Stromal cell of bone marrow (primary cell): ENCODE measurements around the gene PARVB.

Source experiments
- DNase-seq: peaks from one replicate; pipeline ENCODE4 v3.0.0-alpha.2; 2012; ENCODE audit warnings: low read depth

PARVB gene

DNA sequence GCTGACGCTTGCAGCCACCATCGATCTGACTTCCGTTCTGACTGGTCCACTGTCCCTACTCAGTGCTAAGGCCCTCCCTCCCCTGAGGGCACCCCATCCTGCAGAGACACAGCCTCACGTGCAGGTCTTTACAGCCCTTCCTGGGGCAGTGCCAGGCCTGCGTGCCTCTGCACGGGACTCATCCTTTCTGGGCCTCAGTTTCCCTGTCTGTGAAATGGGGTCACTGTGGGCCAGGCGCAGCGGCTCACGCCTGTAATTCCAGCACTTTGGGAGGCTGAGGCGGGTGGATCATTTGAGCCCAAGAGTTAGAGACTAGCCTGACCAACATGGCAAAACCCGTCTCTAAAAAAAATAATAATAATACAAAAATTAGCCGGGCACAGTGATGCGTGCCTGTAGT is 138.9 kb downstream of the PARVB start:
- DNase-seq = no peak

DNA sequence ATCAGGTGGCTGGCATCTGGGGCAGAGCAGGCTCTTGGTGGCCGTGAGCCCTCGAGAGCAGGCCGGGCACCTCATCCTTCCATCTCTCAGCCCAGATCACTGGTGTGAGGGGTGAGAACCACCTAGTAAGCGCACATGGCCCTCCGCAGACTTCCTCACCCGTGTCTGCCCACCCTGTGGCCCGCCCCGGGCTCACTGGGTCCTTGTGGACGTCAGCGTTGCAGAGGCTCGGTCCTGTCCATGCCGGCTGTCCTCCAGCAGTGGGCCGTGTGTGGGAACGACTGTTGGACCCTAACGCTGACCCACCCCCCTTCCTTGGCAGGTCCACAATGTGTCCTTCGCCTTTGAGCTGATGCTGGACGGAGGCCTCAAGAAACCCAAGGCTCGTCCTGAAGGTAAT is 139.4 kb downstream of the PARVB start:
- no peak for DNase-seq

DNA sequence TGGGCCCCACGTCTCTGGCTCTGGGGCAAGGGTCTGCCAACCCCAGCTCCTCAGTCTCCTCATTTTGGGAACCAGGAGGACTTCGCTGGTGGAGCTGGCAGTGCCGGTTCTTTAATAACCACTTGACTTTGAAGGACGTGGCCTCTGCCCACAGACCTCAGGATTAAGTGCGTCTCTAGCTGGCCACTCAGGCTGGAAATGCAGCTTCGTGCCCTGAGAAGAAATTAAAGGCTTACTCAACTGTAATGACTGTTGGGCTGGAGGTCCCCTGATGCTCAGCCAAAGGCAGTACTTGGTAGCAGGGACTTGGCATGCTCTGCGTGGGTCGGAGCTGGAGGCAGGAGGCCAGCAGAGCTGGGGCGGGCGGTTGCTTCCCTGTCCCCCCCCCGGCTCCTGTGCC is 139.9 kb downstream of the PARVB start:
- no peak for DNase-seq

DNA sequence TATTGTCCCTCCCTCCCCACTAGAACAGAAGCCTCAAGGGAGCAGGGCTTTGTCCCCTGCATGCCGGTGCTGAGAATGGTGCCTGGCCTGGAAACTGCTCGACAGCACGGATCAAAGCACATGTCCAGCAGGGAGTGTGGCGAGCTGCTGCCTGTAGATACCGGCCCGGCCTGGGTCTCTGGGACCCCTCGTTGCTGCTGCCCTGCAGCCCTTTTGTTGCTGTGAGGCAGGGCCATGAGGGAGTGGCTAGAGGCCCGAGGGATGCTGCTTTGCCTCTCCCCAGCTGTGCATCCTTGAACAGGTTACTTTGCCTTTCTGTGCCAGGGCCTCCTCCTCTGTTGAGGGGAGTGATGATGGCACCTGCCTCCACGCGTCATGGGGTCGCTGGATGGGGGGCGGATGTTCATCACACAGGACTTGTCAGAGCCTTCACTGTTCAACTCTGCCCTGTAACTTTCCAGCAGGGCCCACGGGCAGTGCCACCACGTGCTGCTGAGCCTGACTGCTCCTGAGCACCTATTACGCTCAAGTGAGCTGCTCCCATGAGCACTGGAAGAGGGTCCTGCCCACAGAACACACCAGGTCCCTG is 141.3 kb downstream of the PARVB start:
- no peak for DNase-seq

DNA sequence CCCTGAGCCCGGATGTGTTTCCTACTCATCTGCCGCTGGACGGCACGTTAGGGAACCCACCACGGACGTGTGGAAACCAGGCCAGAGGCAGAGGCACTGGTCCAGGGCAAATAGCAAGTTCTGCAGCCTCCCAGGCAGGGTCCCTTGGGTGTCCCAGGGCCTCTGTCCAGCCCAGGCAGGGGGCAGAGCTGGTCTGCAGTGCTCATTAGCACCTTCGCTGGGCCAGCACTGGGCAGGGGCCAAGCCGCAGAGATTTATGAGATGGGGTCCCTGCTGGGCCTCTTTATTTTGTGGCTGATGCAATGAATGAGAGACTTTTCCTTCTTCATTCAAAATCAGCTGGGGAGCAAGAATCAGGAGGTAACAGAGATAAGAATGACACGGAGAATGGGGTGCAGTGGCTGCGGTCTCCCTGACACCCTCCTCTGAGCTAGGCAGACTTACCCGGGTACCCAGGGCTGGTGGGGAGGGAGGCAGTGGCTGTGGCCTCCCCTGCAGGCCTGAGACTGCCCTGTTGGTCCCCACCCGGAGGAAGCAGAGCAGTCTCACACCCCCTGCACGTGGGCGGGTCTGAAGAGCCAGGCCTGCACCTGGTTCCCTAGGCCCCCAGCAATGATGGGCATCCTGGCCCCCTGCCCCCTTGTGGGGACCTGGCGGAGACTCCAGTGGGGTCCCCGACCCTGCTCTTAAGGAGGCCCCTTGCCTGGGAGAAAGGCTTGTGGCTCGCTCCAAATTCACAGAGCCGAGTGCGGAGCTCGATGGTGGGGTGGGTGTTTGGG is 142.6 kb downstream of the PARVB start:
- no peak for DNase-seq

DNA sequence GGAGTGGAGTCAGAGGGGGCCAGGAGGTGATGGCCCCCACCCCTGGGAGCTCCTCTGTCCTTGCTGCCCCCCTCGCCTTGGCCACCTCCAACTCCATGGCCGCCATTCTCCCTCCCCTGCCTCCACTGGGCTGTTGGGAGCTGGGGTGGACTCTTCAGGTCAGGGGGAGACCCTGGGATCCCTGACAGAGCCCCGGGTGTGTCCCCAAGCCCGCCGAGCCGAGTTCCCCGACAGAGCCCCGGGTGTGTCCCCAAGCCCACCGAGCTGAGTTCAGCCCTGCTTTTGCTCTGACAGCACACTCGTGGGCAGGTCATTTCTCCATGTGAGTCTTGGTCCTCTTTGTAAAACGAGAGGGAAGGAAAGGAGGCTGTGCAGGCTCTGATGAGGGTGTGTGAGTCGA is 143.4 kb downstream of the PARVB start:
- DNase-seq = no peak

DNA sequence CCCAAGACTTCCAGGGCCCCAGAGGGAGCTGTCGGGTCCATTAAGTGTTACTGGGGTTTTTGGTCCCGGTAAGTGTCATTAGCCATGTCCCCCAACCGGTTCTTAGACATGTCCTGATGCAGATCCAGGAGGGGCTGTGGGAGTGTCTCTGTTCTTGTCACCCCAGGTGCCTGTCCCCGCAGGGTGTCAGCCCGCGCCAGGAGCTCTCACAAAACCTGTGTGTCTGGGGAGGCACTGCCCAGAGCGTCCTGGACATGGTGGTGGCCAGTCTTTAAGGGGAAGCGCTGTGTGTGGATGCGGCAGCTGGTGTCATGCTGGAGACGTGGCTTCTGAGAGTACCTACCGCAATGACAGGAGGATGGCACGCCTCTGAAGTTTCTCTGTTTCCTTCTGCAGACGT is 144.1 kb downstream of the PARVB start:
- no peak for DNase-seq

DNA sequence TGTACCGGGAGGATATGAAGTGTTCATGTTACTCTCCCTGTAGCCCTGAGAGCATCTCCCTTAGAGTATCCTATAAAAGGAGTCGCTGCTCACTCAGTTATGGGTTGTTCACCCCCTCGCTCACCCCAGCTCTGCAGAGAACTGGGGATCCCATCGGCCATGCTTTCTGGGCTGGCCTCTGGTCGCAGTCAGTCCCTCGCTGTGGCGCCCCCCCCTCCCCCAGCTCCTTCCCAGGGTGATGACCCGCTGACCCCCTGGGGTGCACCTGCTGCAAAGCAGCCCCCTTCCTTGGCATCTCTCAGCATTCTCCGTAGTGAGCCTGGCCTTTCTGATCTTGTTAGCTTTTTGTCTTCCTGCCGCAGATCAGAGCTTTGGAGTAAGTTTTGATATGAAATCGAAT is 146.4 kb downstream of the PARVB start:
- no peak for DNase-seq

DNA sequence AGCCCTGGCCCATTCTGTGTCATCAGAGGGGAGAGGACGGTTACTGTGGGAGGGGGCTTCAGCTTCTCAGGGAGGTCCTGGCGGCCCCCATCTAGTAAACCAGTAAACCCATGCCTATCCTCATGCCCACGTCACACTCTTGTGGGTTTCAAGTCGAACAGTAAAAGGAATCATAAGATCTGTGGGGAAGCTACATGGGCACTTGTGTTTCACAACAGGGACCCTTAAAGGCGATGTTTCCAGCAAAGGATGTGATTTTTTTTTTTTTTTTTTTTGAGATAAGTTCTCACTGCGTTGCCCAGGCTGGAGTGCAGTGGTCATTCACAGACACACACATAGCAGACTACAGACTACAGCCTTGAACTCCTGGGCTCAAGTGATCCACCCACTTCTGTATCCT is 147.5 kb downstream of the PARVB start:
- no peak for DNase-seq

DNA sequence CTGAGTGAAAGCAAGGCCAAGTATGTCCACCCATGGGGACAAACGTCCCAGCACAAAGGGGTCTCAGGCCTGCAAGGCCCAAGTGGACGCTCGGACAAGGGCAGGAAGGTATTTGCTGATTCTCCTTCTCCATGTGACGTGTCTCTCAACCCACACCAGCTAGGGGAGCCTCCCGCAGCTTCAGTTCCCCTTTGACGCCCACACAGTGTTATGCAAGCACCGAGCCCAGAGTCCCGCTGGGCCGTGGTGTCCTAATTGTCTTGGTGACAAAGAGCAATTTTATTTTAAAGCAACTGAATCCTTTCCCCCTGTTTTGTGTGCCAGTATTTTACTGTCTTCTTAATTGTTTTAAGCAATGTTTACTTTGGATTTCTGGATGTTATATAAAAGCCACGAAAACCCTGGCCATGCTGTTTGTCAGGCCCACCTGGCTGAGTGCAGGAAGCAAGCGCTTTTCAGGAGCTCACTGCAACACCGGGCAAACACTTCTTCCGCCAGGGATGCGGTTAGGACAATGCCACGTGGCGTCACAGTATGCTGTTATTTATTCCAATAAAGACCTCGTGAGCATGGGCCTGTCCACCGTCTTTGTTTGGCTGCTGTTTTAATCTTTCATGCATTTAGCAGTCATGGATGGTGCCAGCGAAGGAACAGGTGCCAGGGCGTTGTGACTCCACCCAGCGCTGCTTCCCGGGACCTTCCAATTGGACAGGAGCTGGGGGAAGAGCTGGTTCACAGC is 148.4 kb downstream of the PARVB start:
- no peak for DNase-seq

DNA sequence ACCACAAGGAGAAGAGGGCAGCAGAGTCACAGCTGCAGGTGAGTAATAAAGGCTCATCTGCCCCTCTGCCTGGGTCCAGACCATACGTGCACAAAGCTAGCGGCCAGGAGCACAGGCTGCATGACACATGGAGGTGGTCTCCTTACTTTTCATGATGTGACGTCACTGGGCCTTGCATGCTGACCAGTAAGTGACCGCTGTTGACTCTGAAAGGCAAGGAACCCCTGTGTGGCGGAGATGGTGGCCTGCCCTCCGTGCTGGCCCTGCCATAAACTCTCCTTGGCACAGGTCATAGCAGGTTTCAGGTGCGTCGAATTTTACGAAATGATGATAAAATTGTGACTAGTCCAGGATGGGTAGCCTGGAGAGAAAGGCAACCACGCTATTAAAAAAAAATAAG is 149.1 kb downstream of the PARVB start:
- DNase-seq = no peak

DNA sequence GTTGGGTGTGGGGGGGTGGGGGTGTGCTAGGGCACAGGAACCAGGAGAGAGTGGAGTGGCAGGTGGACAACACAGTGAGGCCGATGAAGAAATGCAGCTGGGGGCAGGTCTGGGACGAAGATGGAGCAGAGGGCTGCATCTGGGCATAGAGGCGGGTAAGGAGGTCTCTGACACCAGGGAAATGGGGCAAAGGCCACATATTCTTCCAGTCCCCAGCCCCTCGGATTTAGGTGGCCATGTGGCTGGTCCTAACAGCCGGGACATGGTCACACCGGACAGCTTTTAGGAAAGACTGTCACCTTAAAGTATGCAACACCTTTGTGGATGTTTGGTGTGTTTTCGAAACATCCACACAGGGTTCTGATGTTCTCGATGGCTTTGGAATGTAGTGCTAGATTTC is 151.6 kb downstream of the PARVB start:
- DNase-seq = no peak

DNA sequence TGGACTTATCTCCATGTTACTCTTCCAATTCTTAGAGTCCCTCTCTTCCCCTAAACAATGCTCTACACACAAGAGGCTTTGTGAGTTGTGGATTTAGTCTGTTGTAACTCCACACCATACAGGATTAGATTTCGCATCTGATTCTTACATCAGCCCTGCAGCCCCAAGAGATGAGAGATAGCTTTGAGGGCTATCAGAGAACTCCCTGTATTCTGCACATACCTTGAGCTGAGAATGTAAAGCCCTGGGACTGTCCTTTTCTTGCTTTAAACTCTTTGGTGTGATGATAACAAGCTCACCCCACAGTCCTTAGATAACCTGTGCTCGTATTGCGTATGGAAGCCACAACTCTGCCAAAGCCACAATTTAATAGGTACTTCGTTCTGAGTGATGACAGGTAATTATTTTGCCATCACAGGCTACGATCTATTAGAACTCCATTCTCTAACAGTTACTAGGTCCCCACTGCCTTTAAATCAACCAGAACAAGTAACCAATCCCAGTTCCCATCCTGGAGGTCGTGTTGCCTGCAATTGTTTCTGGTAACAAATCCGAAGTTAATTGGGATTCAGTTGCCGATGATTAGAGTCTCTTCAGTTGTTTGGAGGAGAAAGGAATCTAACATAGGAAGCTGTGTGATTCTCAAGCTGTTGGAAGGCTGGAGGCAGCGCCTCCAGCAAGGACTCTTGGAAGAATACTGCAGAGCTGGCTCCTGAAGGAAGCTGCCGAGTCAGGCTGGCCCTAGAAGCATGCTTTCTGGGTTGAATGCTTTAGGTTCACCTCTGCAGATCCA is 155.3 kb downstream of the PARVB start:
- DNase-seq = no peak

DNA sequence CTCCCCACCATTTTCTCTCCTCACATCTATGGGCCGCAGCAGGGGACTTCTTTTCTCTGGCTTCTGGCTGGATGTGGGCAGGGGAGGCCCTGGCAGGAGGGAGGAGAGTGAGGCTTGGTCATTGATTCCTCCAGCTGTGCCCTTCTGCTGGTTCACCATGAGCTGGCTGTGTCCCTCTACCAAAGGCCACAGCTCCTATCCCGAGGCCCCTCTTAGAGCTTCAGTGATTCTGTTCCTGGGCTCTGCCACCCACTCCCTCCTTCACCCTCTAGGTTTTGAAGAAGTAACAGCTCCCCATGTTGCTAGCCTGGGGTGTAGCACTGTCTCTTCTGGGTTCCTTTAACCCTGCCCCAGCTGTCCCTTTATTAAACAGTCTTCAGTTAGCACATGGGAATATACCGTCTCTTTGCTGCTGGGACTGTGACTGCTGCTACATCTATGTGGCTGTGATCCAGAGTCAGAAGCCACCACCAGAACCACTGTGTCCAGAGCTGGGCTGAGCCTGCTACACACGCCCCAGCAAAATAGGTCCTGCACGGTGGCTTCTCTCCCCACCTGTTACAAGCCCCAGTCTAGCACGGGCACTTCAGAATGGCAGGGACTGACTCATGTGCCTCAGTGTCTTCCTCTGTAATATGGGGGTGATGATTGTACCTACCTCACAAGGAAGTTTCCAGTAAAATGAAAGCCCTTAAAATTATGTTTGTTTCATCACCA is 156.0 kb downstream of the PARVB start:
- DNase-seq = no peak

DNA sequence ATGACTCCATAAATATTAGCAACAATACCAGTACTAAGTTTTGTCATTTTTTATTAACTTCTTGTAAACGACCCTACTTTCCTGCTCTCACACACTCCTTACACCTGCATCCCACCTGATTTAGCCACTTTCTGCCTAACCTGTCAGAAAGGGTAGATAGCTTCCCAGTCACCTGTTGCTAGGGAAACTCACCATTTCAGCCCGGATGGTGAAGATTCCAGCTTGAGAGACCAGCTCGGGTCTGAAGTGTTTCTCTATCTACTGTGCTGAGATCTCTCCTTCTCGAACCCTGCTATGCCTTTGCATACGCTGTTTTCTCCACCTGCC is 156.6 kb downstream of the PARVB start, which contains the start of gene PARVG:
PARVG (plus strand) TSS at position 220 of the 327 bp plus-strand sequence. CDS start 2,405 bp downstream, outside the sequence.
- DNase-seq = no peak

DNA sequence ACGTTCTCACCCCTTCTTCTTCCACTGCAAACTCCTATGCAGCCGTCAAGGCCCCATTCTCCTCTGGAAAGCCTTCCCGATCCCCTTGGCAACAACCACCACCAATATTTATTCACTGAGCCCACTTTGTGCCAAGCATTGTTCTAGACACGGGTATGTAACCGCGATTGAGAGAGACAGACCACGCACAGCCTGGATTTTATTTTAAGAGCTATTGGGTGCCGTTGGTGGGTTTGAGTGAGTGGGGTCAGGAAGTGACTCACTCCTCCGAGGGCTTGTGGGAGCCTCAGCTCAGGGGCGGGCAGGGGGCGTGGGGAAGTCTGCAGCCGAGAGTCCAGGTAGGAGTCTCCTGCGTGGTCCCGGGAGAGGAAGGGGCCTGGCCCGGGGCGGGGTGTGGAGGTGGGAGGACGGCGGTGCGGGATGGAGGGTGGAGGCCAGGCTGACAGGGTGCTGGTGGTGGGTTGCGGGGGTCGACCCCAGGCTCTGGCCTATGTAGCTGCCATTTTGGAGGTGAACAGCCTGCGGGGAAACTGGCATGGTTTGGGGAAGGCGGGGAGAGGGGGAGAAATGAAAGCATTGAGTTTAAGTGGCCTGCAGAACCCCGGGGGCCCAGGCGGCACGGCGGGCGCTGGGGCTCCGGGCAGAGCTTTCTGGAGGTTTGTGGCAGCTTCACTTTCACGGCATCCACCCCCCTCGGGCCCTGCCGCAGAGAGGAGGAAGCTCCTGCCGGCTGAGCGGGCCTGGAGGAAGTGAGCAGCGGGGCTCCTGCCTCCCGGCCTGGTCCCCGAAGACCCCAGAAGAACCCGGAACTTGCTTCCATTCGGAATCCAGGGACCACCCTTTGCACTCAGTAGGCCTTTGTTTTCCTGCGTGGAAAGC is 157.2 kb downstream of the PARVB start:
- no peak for DNase-seq

DNA sequence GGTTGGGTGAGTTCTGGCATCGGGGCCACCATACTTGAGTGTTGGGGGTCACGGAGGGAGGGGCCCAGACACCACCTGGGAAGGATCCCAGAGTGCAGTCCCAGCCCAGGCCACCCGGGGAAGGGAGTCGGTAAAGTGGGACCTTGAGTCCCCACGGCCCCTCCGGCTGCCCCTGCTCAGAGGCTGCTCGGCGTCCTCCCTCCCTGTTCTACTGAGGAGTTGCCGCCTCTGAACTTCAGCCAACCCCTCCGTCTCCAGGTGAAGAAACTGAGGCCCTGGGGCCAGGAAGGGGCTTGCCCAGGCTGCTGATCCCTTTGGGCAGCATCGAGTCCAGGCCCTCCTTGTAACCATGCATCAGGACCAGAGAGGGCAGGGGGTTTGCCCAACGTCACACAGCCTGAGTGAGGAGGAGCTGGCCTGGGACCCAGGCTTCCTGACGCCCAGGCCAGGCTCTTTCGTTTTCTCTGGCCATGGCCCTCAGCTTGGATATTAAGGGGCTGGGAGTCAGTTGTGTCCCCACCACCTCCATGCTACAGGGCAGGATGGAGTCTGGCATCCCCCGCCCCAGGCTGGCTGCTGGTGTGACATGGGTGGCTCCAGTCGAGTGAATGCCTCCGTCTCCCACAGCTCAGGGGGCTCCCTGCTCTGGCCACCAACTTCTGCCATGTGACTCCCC is 157.9 kb downstream of the PARVB start:
- no peak for DNase-seq

DNA sequence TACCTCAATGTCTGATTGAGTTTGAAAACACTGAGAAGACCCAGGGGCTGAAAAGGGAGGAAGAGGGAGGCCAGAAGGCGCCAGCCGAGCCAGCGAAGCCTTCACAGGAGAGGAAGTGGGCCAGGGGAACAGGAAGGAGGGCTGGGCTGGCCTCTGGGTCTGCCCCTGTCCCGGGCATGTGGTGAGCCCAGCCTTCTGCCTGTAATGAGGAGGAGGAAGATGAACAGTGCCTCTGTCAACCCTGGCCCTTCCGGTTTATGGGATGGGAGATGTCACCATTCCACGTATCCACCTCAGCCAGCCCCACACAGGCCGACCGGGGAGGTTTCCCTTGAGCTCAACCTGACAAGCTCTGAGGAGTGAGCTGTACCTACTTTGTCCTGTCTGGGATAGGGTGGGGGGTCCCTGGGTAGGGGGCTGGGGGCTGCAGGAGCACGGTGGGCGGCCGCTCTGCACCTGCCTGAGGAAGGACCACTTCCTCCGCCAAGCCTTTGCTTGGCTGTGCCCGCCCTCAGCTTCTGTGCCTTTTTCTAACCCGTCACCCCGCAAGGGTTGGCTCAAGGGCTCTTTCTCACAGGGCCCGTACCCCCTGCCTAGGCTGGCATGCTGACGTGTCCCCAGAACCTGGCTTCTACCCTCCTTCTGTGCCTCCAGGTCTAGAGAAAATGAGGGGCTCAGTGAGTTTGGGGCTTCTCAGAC is 158.6 kb downstream of the PARVB start:
- no peak for DNase-seq

DNA sequence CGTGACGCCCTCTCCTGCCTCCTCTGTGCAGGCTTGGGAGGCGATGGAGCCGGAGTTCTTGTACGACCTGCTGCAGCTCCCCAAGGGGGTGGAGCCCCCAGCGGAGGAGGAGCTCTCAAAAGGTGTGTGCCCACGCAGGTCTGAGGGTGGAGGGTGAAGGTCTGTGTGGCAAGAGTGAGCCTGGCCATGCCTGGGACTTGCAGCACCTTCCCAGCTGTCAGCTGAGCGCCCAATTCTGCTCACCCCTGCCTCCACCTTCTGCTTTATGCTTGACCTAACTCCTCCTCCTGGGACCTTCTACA is 159.1 kb downstream of the PARVB start:
- no peak for DNase-seq

DNA sequence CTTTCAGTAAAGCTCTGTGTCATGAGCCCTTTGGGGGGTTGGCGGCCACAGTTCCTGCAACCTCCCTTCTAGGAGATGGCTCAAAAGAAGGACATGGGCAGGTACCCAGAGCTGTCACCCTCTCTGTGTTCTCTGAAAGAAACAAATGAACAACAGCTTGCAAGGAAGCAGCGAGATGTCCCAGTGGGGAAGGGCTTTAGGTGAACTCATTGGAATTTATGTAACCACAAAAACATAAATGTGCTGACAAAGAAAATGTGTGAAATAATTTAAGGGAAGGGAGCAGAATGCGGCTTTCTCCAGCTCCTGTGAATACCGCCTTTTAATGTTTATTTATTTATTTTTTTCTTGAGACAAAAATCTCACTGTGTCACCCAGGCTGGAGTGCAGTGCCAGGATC is 159.9 kb downstream of the PARVB start:
- DNase-seq = no peak
